Upper lobe of left lung (tissue), 4 donors: ENCODE data around the gene PPM1L.

Source experiments
- CTCF ChIP-seq, 6 experiments: fragments of 450-650 bp in 4 of 6; fragments of 200-600 bp in 2 of 6; sonication (generic) in 2 of 6; IDR thresholded peaks; one replicate each; pipeline ENCODE4 v1.5.1; 2016 to 2019; ENCODE audit warnings: antibody characterized with exemption in 6 of 6
- POLR2A ChIP-seq, 4 donors: fragments of 450-650 bp; IDR thresholded peaks; one replicate each; pipeline ENCODE4 v1.5.1; 2016 to 2017; ENCODE audit warnings: antibody characterized with exemption in 4 of 4, mild to moderate bottlenecking in 2 of 4

GRCh38 chr3:160981217-160981938 lies 225.3 kb downstream of the PPM1L start:
- peak in 1 of 4 donors; percentile 33 for TF ChIP-seq POLR2A (IDR thresholded peaks at IDR 0.05)
- no peak for TF ChIP-seq CTCF (IDR thresholded peaks at IDR 0.05)
